Thoracic aorta (tissue), 2 donors: Measurements from ENCODE around the gene SPAG4. TPM values are rescaled to one million over a fixed set of nuclear protein-coding genes. Genes with fewer than 3 reads are reported as not detected.

Experiments
- ATAC-seq: fragments of 150-250 bp; one replicate; pipeline ENCODE4 v1.8.0; 2017; ENCODE audit warnings: low read depth; ENCODE audit not compliant: insufficient number of reproducible peaks, low FRiP score
- DNase-seq: peaks from one replicate; pipeline ENCODE4 v3.0.0-alpha.2; 2020; ENCODE audit warnings: low spot score
- H3K27ac ChIP-seq, 2 donors: fragments of 200-600 bp; sonication (generic); 1 replicate in 1 of 2; 2 replicates in 1 of 2; pipeline ENCODE4 v1.5.1; 2016; ENCODE audit warnings: mild to moderate bottlenecking in 2 of 2, moderate library complexity in 2 of 2
- H3K27me3 ChIP-seq: fragments of 200-600 bp; sonication (generic); replicated peaks from 2 replicates; pipeline ENCODE4 v1.6.0; 2016; ENCODE audit warnings: mild to moderate bottlenecking; ENCODE audit not compliant: insufficient read depth
- H3K36me3 ChIP-seq: fragments of 200-600 bp; sonication (generic); one replicate; pipeline ENCODE4 v1.5.1; 2016
- H3K4me1 ChIP-seq, 2 donors: fragments of 200-600 bp; sonication (generic); 1 replicate in 1 of 2; 2 replicates in 1 of 2; pipeline versions ENCODE4 v1.5.1 to v1.6.0; 2016; ENCODE audit warnings: low read depth in 2 of 2, mild to moderate bottlenecking in 1 of 2; ENCODE audit not compliant: control insufficient read depth in 1 of 2
- H3K4me3 ChIP-seq: fragments of 200-600 bp; sonication (generic); 2 replicates; pipeline ENCODE4 v1.5.1; 2016; ENCODE audit warnings: mild to moderate bottlenecking
- H3K9me3 ChIP-seq: fragments of 200-600 bp; sonication (generic); 2 replicates; pipeline ENCODE4 v1.5.1; 2016
- CTCF ChIP-seq: fragments of 200-600 bp; sonication (generic); IDR thresholded peaks from one replicate; pipeline ENCODE4 v1.5.1; 2019; ENCODE audit warnings: antibody characterized with exemption
- total RNA-seq, 2 donors: library from RNA; depleted of rRNA; stranded (reverse); fragments of >200 nt; gene quantifications; one replicate each; pipeline versions ENCODE4 v1.1.0 to v1.2.3, GENCODE V29; 2016

SPAG4 gene
- total RNA-seq, 2 donors from 2014 or later = 1.5 TPM; not detected in 1

- no peak for DNase-seq
- no peak for TF ChIP-seq CTCF
Observed at GRCh38 chr20:35618263-35619131, 2.9 kb downstream of the SPAG4 start.

GRCh38 chr20:35619196-35620095 is 3.8 kb downstream of the SPAG4 start:
- H3K27ac ChIP-seq = peak overlapping the region in 1 of 2 donors; percentile 27
- H3K4me1 ChIP-seq = peaks cover 11 to 32% of the 10 kb centered on the region in 2 donors
- ATAC-seq (no peak), DNase-seq (no peak)
- no peaks in the 10 kb centered on the region for H3K9me3 ChIP-seq
- H3K27me3 ChIP-seq = no peaks in the 10 kb centered on the region
- H3K36me3 ChIP-seq = peaks cover 8% of the 10 kb centered on the region
- peak; percentile 14 for TF ChIP-seq CTCF
- H3K4me3 ChIP-seq = peak overlapping the region; percentile 75

More at GRCh38 chr20:35618263-35619131, 2.9 kb downstream of the SPAG4 start:
- H3K9me3 ChIP-seq = no peaks in the 10 kb centered on the region
- ATAC-seq = no peak
- peaks cover 11 to 32% of the 10 kb centered on the region in 2 donors for H3K4me1 ChIP-seq
- peaks cover 7% of the 10 kb centered on the region for H3K36me3 ChIP-seq
- H3K27ac ChIP-seq = peak overlapping the region in 1 of 2 donors; percentile 84
- H3K27me3 ChIP-seq = no peaks in the 10 kb centered on the region
- H3K4me3 ChIP-seq = peak overlapping the region; percentile 75

- no peak for DNase-seq
- Histone ChIP-seq H3K27me3 (no peaks in the 10 kb centered on the region), H3K36me3 (peaks cover 20% of the 10 kb centered on the region), H3K4me3 (no peak overlapping the region), H3K27ac (no peak overlapping the region), H3K9me3 (no peaks in the 10 kb centered on the region), H3K4me1 (peaks cover 11 to 28% of the 10 kb centered on the region in 2 donors)
- ATAC-seq = no peak
- TF ChIP-seq CTCF = no peak
Observed at GRCh38 chr20:35620818-35621559, 5.4 kb downstream of the SPAG4 start.

- H3K4me3 ChIP-seq = no peak overlapping the region
- ATAC-seq (no peak), DNase-seq (no peak)
- no peak overlapping the region for H3K27ac ChIP-seq
- peaks cover 25% of the 10 kb centered on the region for H3K36me3 ChIP-seq
- no peaks in the 10 kb centered on the region for H3K27me3 ChIP-seq
- H3K9me3 ChIP-seq = no peaks in the 10 kb centered on the region
- H3K4me1 ChIP-seq = peaks cover 11 to 28% of the 10 kb centered on the region in 2 donors
- TF ChIP-seq CTCF = no peak
Observed at GRCh38 chr20:35621560-35621946, 5.9 kb downstream of the SPAG4 start.
